ENCODE measurements around the gene EFL1. TPM values are rescaled to one million over a fixed set of nuclear protein-coding genes. Genes with fewer than 3 reads are reported as not detected.

EFL1 gene
- total RNA-seq, 3 donors from 2014 or later: 28.7 to 42.9 (median 33.1) TPM

DNA sequence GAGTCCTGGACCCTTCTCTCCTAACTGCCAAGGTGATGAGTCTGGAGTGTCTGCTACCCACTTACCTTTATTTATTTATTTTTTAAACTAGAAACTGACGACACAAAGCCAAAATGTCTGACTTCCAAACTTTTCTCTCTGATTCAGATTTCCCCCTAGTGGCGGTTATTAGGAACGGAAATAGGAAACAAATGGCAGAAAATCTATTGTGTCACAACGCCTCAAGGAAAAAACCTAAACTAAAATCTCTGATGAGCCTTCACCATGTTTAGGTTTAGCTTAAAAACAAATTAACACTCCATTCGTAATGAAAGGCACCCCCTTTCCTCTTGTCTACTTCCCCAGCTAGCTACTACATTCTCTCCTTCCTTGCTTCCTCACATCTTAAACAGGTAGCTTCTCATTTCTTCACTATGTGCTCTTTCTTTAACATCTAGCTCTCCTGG lies 122.7 kb downstream of the EFL1 start:
- Histone ChIP-seq H3K4me1 (ENCODE audit: low read depth) (no peaks in the 10 kb centered on the region), H3K9me3 (no peaks in the 10 kb centered on the region), H3K4me3 (no peak overlapping the region), H3K36me3 (ENCODE audit: low read depth) (no peaks in the 10 kb centered on the region)
- ATAC-seq: no peak
- TF ChIP-seq, protein P1, sequence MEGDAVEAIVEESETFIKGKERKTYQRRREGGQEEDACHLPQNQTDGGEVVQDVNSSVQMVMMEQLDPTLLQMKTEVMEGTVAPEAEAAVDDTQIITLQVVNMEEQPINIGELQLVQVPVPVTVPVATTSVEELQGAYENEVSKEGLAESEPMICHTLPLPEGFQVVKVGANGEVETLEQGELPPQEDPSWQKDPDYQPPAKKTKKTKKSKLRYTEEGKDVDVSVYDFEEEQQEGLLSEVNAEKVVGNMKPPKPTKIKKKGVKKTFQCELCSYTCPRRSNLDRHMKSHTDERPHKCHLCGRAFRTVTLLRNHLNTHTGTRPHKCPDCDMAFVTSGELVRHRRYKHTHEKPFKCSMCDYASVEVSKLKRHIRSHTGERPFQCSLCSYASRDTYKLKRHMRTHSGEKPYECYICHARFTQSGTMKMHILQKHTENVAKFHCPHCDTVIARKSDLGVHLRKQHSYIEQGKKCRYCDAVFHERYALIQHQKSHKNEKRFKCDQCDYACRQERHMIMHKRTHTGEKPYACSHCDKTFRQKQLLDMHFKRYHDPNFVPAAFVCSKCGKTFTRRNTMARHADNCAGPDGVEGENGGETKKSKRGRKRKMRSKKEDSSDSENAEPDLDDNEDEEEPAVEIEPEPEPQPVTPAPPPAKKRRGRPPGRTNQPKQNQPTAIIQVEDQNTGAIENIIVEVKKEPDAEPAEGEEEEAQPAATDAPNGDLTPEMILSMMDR (IDR thresholded peaks at IDR 0.05): peak; percentile 24
- intact Hi-C loops (cut with DNase I, micrococcal nuclease): no loop called here
- no peak for DNase-seq

DNA sequence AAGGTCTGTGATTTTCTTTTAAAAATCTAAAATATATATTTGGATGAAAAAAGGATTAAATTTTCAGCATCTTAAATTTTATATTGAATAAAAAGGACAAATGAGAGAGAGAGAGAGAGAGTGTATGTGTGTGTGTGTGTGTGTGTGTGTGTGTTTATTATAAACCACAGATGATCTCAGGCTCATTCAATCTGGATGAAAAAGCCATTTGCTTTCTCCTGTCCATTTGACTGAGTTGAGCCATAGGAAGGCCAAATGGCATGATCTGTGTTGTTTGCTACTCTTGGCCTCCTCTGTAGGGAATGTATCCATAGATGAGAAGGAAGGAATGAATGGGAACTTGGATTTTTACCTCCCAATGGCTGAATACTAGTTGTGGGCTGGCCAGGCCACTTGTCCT lies 124.2 kb downstream of the EFL1 start:
- ATAC-seq: no peak
- H3K9me3 ChIP-seq: no peaks in the 10 kb centered on the region
- no peaks in the 10 kb centered on the region for H3K36me3 ChIP-seq (ENCODE audit: low read depth)
- DNase-seq: no peak
- intact Hi-C loops (cut with DNase I, micrococcal nuclease): no loop called here
- no peak overlapping the region for H3K4me3 ChIP-seq
- TF ChIP-seq, protein P1 (IDR thresholded peaks at IDR 0.05): no peak
- H3K4me1 ChIP-seq (ENCODE audit: low read depth): no peaks in the 10 kb centered on the region

DNA sequence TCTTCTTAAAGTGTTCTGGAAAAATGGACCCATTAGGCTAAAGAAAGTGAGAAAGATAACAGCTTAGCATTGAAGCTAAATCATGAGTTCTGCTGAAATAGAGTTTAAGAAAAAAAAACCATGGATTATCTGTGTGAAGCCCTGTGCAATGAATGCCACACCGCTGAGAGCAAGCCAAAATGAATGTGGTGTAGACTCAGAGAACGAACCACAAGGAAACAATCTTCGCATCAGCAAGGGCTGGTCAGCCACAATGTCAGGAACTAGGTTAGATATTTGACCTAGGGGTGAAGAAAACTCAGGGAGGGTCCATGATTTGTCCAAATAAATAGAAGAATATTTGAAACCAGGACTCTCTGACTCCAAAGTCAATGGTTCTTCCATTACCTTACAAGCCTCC lies 125.3 kb downstream of the EFL1 start:
- no peak for DNase-seq
- Histone ChIP-seq H3K36me3 (ENCODE audit: low read depth) (no peaks in the 10 kb centered on the region), H3K4me1 (ENCODE audit: low read depth) (no peaks in the 10 kb centered on the region), H3K9me3 (no peaks in the 10 kb centered on the region), H3K4me3 (no peak overlapping the region)
- TF ChIP-seq, protein P1 (IDR thresholded peaks at IDR 0.05): no peak
- intact Hi-C loops (cut with DNase I, micrococcal nuclease): no loop called here
- no peak for ATAC-seq

DNA sequence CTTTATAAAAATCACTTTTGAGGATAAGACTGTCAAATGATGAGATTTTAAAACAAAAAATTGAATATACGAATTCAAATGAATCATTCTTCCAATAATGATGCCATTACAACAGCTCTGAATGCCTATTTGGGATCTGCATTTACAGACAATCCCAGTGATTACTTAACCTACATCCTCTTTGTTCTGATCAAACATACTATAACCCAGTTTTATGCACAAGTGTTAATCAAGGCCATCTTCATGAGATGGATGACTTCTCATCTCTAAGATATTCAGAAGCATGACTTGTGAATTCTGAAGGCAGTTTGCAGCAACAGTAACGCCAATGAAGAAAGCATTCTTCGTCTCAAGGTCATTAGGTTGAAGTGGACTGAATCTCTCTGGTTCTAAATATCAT lies 126.4 kb downstream of the EFL1 start:
- Histone ChIP-seq H3K4me3 (no peak overlapping the region), H3K4me1 (ENCODE audit: low read depth) (no peaks in the 10 kb centered on the region), H3K36me3 (ENCODE audit: low read depth) (no peaks in the 10 kb centered on the region), H3K9me3 (no peaks in the 10 kb centered on the region)
- intact Hi-C loops (cut with DNase I, micrococcal nuclease): no loop called here
- TF ChIP-seq, protein P1 (IDR thresholded peaks at IDR 0.05): no peak
- DNase-seq (no peak), ATAC-seq (no peak)

DNA sequence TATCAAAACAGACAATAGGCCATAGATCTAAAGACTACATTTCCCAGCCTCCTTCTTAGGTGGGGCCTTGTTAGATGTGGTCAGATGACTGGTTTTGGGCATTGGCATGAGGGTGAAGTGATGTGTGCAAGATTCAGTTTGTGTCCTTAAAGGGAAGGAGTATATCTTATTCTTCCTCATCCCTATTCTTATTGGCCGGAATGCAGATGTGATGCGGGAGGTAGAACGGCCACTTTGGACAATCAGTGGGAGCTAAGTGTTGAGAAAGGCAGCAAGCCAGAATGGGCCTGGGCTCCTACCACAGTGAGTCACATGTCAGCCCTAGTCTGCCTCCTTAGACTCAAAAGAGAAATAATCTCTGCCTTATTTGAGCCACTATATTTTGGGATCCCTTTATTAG lies 126.9 kb downstream of the EFL1 start:
- intact Hi-C loops (cut with DNase I, micrococcal nuclease): no loop called here
- DNase-seq: no peak
- H3K36me3 ChIP-seq (ENCODE audit: low read depth): no peaks in the 10 kb centered on the region

More for the DNA sequence above, 126.9 kb downstream of the EFL1 start:
- TF ChIP-seq, protein P1 (IDR thresholded peaks at IDR 0.05): no peak
- H3K9me3 ChIP-seq: no peaks in the 10 kb centered on the region
- H3K4me3 ChIP-seq: no peak overlapping the region
- no peaks in the 10 kb centered on the region for H3K4me1 ChIP-seq (ENCODE audit: low read depth)
- no peak for ATAC-seq

Measured in mucosa of descending colon (tissue), 3 donors.